GM21360 (cell line): ENCODE measurements around the gene BLID.

Experiments
- ATAC-seq: cut with Tn5 transposase; IDR thresholded peaks from one replicate; pipeline ENCODE4 v1.9.1; 2021; ENCODE audit warnings: mild to moderate bottlenecking, moderate library complexity; ENCODE audit not compliant: unreplicated experiment

BLID gene

GRCh38 chr11:122085264-122085663, 30.8 kb downstream of the BLID start:
- ATAC-seq = no peak

GRCh38 chr11:122082205-122082604, 33.8 kb downstream of the BLID start:
- no peak for ATAC-seq

DNA sequence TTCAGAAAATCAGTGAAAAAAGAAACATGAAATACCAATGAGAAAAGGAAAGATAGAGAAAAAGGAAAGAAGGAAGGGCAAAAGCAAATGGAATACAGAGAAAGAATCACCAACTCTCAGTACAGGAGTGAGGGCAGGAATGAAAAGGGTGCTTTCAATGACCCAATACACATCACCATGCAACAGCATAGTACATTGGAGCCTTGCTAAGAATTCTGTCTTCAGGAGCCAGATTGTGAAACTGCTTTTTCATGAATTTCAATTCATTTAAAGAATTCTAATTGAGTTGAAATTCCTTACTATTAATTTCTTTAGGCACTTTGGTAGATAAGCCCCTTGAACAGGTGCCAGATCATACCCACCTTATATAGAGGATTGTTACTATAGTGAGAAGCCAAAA, 34.9 kb downstream of the BLID start:
- no peak for ATAC-seq

DNA sequence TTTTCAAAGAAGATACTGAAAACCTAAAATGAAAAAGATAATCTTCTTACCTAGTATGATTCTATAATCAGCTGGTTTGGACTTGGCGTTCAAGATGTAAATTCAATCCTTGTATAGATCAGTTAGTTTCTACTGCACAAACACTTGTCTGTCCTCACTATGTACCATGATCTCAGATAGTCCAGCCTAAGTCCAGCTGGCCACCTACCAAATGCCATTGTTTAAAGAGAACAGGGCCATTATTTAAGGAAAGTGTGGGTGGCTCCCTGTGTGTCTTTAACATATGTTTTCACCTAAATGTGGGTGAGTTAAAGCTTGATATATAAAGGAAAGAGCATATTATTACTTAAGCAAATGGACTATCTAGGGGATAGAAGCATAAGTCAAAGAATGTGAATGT, 38.6 kb downstream of the BLID start:
- no peak for ATAC-seq

DNA sequence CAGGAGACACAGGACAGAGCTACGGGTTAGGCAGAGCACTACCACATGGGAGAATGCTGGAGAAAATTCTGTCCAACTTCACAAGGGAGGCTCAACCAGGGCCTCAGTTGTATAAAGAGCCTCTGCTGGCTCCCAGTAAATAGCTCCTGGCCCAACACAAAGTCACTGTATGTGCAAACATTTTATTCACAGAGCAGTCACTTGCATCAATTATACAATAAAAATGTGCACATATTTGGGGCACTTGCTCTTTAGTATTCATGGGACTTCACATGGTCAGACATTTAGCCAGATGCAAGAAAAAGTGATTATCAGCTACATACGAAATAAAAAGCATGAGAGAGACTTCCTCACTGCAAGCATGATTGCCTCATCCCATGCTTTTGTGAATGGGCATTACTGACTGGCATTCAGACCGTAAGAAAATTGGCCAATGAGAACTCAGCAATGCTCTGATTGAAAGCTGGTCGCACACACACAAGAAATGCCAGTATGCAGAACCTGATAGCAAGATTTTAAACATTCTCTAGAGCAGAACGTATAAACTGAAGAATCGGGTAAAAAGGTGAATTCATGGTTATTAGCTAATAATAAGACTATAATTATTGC, 39.4 kb downstream of the BLID start:
- no peak for ATAC-seq

- ATAC-seq = no peak
Observed at GRCh38 chr11:122075016-122075415, 41.0 kb downstream of the BLID start.

DNA sequence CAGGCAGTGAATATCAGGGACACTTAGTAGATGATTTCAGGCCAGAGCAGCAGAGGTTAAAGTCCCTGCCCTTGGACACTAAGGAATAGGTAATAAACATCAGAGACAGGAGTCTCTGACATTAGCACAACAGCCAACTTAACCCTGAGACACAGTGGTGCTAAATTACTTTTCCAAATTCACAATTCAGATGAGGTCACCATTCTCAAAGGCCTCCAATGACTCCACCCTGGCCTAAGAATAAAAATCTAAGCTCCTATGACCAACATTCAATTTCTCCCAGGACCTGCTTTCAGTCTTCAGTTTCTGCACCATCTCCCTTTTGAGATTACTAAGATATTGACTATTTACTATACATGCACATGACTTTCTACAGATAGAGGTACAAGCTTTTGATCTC, 42.0 kb downstream of the BLID start:
- no peak for ATAC-seq

GRCh38 chr11:122071709-122072202, 44.3 kb downstream of the BLID start:
- ATAC-seq = no peak

- no peak for ATAC-seq
Observed at GRCh38 chr11:122069707-122070360, 46.2 kb downstream of the BLID start.

- ATAC-seq = no peak
Observed at GRCh38 chr11:122068837-122069236, 47.2 kb downstream of the BLID start.

GRCh38 chr11:122068141-122068540, 47.9 kb downstream of the BLID start:
- no peak for ATAC-seq
